Neural cell (in vitro differentiated cells): ENCODE data around the gene HPN. TPM values are rescaled to one million over a fixed set of nuclear protein-coding genes. Genes with fewer than 3 reads are reported as not detected.

Experiments used
- H2AFZ ChIP-seq: fragments of 200-600, 300-800 bp; sonication (generic), shearing (Covaris generic); 2 replicates; pipeline ENCODE4 v1.6.0; 2014; ENCODE audit warnings: low read depth, mild to moderate bottlenecking, antibody characterized with exemption, low read length, moderate library complexity
- H3F3A ChIP-seq: fragments of 200-600 bp; shearing (Covaris generic); 2 replicates; pipeline ENCODE4 v1.6.1; 2016; ENCODE audit warnings: mild to moderate bottlenecking, moderate library complexity, mixed read lengths, antibody characterized with exemption, low read length; ENCODE audit not compliant: insufficient read depth, poor library complexity, severe bottlenecking
- H3K27ac ChIP-seq: fragments of 200-600, 300-800 bp; sonication (generic), shearing (Covaris generic); 2 replicates; pipeline ENCODE4 v1.5.1; 2014; ENCODE audit warnings: mild to moderate bottlenecking, low read length, moderate library complexity
- H3K27me3 ChIP-seq: fragments of 300-800, 200-600 bp; sonication (generic), shearing (Covaris generic); 2 replicates; pipeline ENCODE4 v1.6.0; 2014; ENCODE audit warnings: mild to moderate bottlenecking, low read depth, low read length, moderate library complexity; ENCODE audit not compliant: insufficient read depth
- H3K36me3 ChIP-seq: fragments of 300-800, 200-600 bp; sonication (generic), shearing (Covaris generic); 2 replicates; pipeline ENCODE4 v1.5.1; 2014; ENCODE audit warnings: mild to moderate bottlenecking, antibody characterized with exemption, low read length, moderate library complexity; ENCODE audit not compliant: insufficient read depth
- H3K4me2 ChIP-seq: fragments of 300-800, 200-600 bp; sonication (generic), shearing (Covaris generic); 2 replicates; pipeline ENCODE4 v1.6.0; 2014; ENCODE audit warnings: mild to moderate bottlenecking, low read length
- H3K4me3 ChIP-seq: fragments of 300-800, 200-600 bp; sonication (generic), shearing (Covaris generic); 2 replicates; pipeline ENCODE4 v1.5.1; 2014; ENCODE audit warnings: mild to moderate bottlenecking, low read length, moderate library complexity
- H3K79me2 ChIP-seq: fragments of 200-600 bp; shearing (Covaris generic); replicated peaks from 2 replicates; pipeline ENCODE4 v1.6.0; 2014; ENCODE audit warnings: mild to moderate bottlenecking, low read length, moderate library complexity; ENCODE audit not compliant: insufficient read depth
- H3K9ac ChIP-seq: fragments of 300-800, 200-600 bp; sonication (generic), shearing (Covaris generic); 2 replicates; pipeline ENCODE4 v1.6.1; 2016; ENCODE audit warnings: mild to moderate bottlenecking, low read length, mixed read lengths
- H3K9me2 ChIP-seq: fragments of 200-600 bp; shearing (Covaris generic); 2 replicates; pipeline ENCODE4 v1.6.1; 2016; ENCODE audit warnings: mild to moderate bottlenecking, low read length, mixed read lengths; ENCODE audit not compliant: insufficient read depth
- H3K9me3 ChIP-seq: fragments of 200-600, 300-800 bp; sonication (generic), shearing (Covaris generic); 2 replicates; pipeline ENCODE4 v1.6.1; 2016; ENCODE audit warnings: mild to moderate bottlenecking, mixed run types, low read length, moderate library complexity, mixed read lengths
- H4K20me1 ChIP-seq: fragments of 200-600 bp; shearing (Covaris generic); 2 replicates; pipeline ENCODE4 v1.6.1; 2016; ENCODE audit warnings: mild to moderate bottlenecking, mixed run types; ENCODE audit not compliant: insufficient read depth
- EP300 ChIP-seq: fragments of 450-650 bp; conservative IDR thresholded peaks from 2 replicates; pipeline ENCODE4 v1.6.1; 2014; ENCODE audit warnings: antibody characterized with exemption, mild to moderate bottlenecking, moderate library complexity; ENCODE audit not compliant: poor library complexity, severe bottlenecking
- MXI1 ChIP-seq: fragments of 450-650 bp; conservative IDR thresholded peaks from 2 replicates; pipeline ENCODE4 v1.6.1; 2014; ENCODE audit warnings: antibody characterized with exemption, mild to moderate bottlenecking; ENCODE audit not compliant: poor library complexity, severe bottlenecking
- POLR2AphosphoS5 ChIP-seq: IDR thresholded peaks from 2 replicates; pipeline ENCODE4 v1.6.1; 2012
- RAD21 ChIP-seq: fragments of 450-650 bp; conservative IDR thresholded peaks from 2 replicates; pipeline ENCODE4 v1.6.1; 2014; ENCODE audit warnings: antibody characterized with exemption, mild to moderate bottlenecking, moderate library complexity
- SMC3 ChIP-seq: fragments of 450-650 bp; conservative IDR thresholded peaks from 2 replicates; pipeline ENCODE4 v1.6.1; 2014; ENCODE audit warnings: antibody characterized with exemption, mild to moderate bottlenecking, moderate library complexity; ENCODE audit not compliant: poor library complexity
- TAF1 ChIP-seq: IDR thresholded peaks from 2 replicates; pipeline ENCODE4 v1.6.1; 2012; ENCODE audit warnings: low read depth
- polyA plus RNA-seq: library from polyadenylated mRNA; depleted of rRNA; stranded (reverse); fragments of >200 nt; gene quantifications from 2 replicates; pipeline ENCODE4 v1.2.3, GENCODE V29; 2014
- TF ChIP-seq, protein P1 (sequence below): fragments of 450-650 bp; IDR thresholded peaks from 2 replicates; pipeline ENCODE4 v1.5.1; 2014; ENCODE audit warnings: antibody characterized with exemption, mild to moderate bottlenecking, moderate library complexity; ENCODE audit not compliant: poor library complexity, severe bottlenecking
- TF ChIP-seq, protein P2 (sequence below): IDR thresholded peaks from 2 replicates; pipeline ENCODE4 v1.6.1; 2012; ENCODE audit warnings: borderline replicate concordance

Gene HPN
- polyA plus RNA-seq, 1 donor from 2014 or later = 0.15 TPM

- H3K27ac ChIP-seq = no peak overlapping the region
- no peak overlapping the region for H2AFZ ChIP-seq
Measured at GRCh38 chr19:35037716-35038622, 3.6 kb upstream of the HPN start.

GRCh38 chr19:35038623-35039512 lies 2.7 kb upstream of the HPN start:
- Histone ChIP-seq H3K36me3 (no peaks in the 10 kb centered on the region), H3K79me2 (no peaks in the 10 kb centered on the region), H3K27ac (no peak overlapping the region), H3K9me3 (no peaks in the 10 kb centered on the region), H4K20me1 (no peaks in the 10 kb centered on the region), H3F3A (no peaks in the 10 kb centered on the region), H3K4me3 (no peak overlapping the region), H3K27me3 (no peaks in the 10 kb centered on the region), H2AFZ (no peak overlapping the region), H3K4me2 (no peak overlapping the region), H3K9me2 (no peaks in the 10 kb centered on the region), H3K9ac (no peak overlapping the region)
- TF ChIP-seq EP300 (no peak), RAD21 (no peak), MXI1 (no peak), POLR2AphosphoS5 (no peak), TAF1 (no peak), SMC3 (no peak)
- TF ChIP-seq, protein P1, sequence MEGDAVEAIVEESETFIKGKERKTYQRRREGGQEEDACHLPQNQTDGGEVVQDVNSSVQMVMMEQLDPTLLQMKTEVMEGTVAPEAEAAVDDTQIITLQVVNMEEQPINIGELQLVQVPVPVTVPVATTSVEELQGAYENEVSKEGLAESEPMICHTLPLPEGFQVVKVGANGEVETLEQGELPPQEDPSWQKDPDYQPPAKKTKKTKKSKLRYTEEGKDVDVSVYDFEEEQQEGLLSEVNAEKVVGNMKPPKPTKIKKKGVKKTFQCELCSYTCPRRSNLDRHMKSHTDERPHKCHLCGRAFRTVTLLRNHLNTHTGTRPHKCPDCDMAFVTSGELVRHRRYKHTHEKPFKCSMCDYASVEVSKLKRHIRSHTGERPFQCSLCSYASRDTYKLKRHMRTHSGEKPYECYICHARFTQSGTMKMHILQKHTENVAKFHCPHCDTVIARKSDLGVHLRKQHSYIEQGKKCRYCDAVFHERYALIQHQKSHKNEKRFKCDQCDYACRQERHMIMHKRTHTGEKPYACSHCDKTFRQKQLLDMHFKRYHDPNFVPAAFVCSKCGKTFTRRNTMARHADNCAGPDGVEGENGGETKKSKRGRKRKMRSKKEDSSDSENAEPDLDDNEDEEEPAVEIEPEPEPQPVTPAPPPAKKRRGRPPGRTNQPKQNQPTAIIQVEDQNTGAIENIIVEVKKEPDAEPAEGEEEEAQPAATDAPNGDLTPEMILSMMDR = no peak
- TF ChIP-seq, protein P2, sequence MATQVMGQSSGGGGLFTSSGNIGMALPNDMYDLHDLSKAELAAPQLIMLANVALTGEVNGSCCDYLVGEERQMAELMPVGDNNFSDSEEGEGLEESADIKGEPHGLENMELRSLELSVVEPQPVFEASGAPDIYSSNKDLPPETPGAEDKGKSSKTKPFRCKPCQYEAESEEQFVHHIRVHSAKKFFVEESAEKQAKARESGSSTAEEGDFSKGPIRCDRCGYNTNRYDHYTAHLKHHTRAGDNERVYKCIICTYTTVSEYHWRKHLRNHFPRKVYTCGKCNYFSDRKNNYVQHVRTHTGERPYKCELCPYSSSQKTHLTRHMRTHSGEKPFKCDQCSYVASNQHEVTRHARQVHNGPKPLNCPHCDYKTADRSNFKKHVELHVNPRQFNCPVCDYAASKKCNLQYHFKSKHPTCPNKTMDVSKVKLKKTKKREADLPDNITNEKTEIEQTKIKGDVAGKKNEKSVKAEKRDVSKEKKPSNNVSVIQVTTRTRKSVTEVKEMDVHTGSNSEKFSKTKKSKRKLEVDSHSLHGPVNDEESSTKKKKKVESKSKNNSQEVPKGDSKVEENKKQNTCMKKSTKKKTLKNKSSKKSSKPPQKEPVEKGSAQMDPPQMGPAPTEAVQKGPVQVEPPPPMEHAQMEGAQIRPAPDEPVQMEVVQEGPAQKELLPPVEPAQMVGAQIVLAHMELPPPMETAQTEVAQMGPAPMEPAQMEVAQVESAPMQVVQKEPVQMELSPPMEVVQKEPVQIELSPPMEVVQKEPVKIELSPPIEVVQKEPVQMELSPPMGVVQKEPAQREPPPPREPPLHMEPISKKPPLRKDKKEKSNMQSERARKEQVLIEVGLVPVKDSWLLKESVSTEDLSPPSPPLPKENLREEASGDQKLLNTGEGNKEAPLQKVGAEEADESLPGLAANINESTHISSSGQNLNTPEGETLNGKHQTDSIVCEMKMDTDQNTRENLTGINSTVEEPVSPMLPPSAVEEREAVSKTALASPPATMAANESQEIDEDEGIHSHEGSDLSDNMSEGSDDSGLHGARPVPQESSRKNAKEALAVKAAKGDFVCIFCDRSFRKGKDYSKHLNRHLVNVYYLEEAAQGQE = no peak

More at GRCh38 chr19:35037716-35038622, 3.6 kb upstream of the HPN start:
- Histone ChIP-seq H3F3A (no peaks in the 10 kb centered on the region), H3K36me3 (no peaks in the 10 kb centered on the region), H3K79me2 (no peaks in the 10 kb centered on the region), H3K9me3 (no peaks in the 10 kb centered on the region), H4K20me1 (no peaks in the 10 kb centered on the region), H3K9ac (no peak overlapping the region), H3K27me3 (peaks cover 4% of the 10 kb centered on the region), H3K4me3 (no peak overlapping the region), H3K4me2 (no peak overlapping the region), H3K9me2 (no peaks in the 10 kb centered on the region)
- TF ChIP-seq, protein P1 = no peak
- no peak for TF ChIP-seq SMC3
